Activated B cell treated with CpG ODN at 0.5 μM for 24 hours (primary cell): ENCODE measurements around the gene IL16. TPM values are rescaled to one million over a fixed set of nuclear protein-coding genes. Genes with fewer than 3 reads are reported as not detected.
"Not testable (repeated sequence)": the region's sequence is repeated elsewhere in the genome, so short reads cannot be mapped to it uniquely, and the experiment has no call there.

Source experiments
- ATAC-seq: fragments of 200-7000 bp; cut with Tn5 transposase; one replicate; pipeline ENCODE4 v1.10.0; 2021; ENCODE audit warnings: low read depth, mild to moderate bottlenecking, moderate library complexity
- CTCF ChIA-PET: fragments of 350-600 bp; sonication (Branson Sonifier 250); formaldehyde crosslinking; loops from one replicate; lab custom pipeline; 2021; ENCODE audit warnings: antibody characterized with exemption; lab: Charles Lee
- POLR2A ChIA-PET: fragments of 350-600 bp; sonication (Branson Sonifier 250); formaldehyde crosslinking; loops from one replicate; lab custom pipeline; 2021; ENCODE audit warnings: antibody characterized with exemption; lab: Charles Lee
- DNase-seq: peaks from one replicate; pipeline ENCODE4 v3.0.0; 2022
- H3K27ac Mint-ChIP-seq: one replicate; pipeline ENCODE4 v1.8.0; 2020; ENCODE audit warnings: mixed read lengths
- H3K27me3 Mint-ChIP-seq: one replicate; pipeline ENCODE4 v1.8.0; 2021; ENCODE audit warnings: mixed read lengths
- H3K36me3 Mint-ChIP-seq: one replicate; pipeline ENCODE4 v1.8.0; 2021; ENCODE audit warnings: low read depth, mixed read lengths
- H3K4me1 Mint-ChIP-seq: one replicate; pipeline ENCODE4 v1.8.0; 2021; ENCODE audit warnings: mixed read lengths
- H3K4me3 Mint-ChIP-seq: one replicate; pipeline ENCODE4 v1.8.0; 2020; ENCODE audit warnings: mild to moderate bottlenecking, mixed read lengths
- H3K9me3 Mint-ChIP-seq: one replicate; pipeline ENCODE4 v1.8.0; 2020; ENCODE audit warnings: mixed read lengths
- CTCF ChIP-seq: fragments of 200-600 bp; IDR thresholded peaks from one replicate; pipeline ENCODE4 v1.8.0; 2022; ENCODE audit warnings: antibody characterized with exemption, mild to moderate bottlenecking
- intact Hi-C: fragments of 100-400 bp; cut with micrococcal nuclease; formaldehyde crosslinking; loops from one replicate; pipeline ENCODE4 v1.15.1; 2024
- total RNA-seq: library from RNA; stranded (reverse); gene quantifications from 2 replicates; pipeline ENCODE4 v1.2.3, GENCODE V29; 2022

IL16 gene
- total RNA-seq, 1 donor from 2014 or later: 206 TPM

DNA sequence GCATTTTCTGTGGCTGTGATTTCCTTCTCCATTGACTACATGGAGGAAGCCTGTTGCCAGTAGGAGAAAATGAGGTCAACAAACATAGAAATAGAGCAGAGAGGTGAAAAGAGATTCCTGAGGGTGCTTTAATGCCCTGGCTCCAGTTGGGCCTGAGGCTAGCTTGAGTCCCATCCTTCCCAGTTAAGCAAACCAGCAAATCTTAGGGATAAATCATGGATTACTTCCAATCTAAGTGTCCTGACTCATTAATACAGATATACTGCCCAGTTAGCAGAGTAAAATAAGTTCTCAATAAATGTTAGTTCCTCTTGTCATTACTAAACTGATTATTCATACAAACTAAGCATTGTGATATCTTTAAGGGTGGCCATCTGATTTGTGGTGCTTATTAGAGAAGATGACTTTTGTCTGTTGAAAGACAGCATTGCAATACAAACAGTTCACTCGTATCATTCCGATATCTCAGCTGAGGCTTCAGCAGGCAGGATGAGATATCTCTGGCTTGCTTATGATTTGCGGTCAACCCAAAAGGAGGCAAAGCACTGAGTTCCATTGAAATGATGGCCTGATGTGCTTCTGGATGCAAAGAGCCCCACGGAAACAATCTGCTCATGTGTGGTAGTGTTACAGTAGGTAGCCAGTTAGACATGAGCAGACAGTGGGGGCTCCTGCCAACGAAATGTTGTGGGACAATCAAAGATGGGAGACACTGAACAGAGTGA is 133.8 kb downstream of the IL16 start:
- no peak for DNase-seq
- H3K27me3 Mint-ChIP-seq: no peaks in the 10 kb centered on the region
- CTCF ChIA-PET: interaction anchor here (9.4 kb wide), 1 partner anchor 56 kb away, joined by 158 read pairs; no protein-coding TSS in a partner anchor
- H3K9me3 Mint-ChIP-seq: no peaks in the 10 kb centered on the region
- no peak overlapping the region for H3K4me3 Mint-ChIP-seq
- intact Hi-C loops: no loop called here
- POLR2A ChIA-PET: interaction anchor here (0.8 to 1.2 kb wide), 2 partner anchors 37 to 40 kb away, joined by 3 to 4 read pairs; no protein-coding TSS in a partner anchor
- TF ChIP-seq CTCF: no peak
- no peaks in the 10 kb centered on the region for H3K36me3 Mint-ChIP-seq
- peaks cover 16% of the 10 kb centered on the region for H3K4me1 Mint-ChIP-seq
- no peak for ATAC-seq
- no peak overlapping the region for H3K27ac Mint-ChIP-seq

DNA sequence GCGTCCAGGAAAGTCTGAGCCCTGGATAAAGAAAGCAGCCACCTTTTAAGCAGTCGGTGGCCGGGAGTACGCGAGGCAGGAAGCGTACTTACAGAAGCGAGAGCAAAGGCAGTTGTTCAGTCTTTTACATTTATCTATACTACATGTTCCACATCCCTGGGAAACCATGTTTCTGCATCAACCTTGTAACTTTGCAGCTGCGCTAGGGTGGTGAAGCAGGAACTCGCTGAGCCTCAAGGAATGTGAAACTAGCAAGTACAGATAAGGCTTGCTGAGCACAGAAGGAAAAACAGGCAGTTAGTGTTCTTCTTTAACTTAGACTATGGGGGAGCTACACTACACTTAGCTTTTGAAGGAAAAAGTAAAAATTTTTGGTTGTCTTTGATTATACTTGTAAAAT is 134.5 kb downstream of the IL16 start:
- H3K27ac Mint-ChIP-seq, H3K27me3 Mint-ChIP-seq, intact Hi-C loops, H3K36me3 Mint-ChIP-seq, ATAC-seq, H3K9me3 Mint-ChIP-seq, DNase-seq: not testable (repeated sequence)
- Mint-ChIP-seq H3K4me1 (peaks cover 16% of the 10 kb centered on the region), H3K4me3 (peak overlapping the region; percentile 32)
- ChIA-PET CTCF (interaction anchor here (9.4 kb wide), 1 partner anchor 57 kb away, joined by 158 read pairs; no protein-coding TSS in a partner anchor), POLR2A (interaction anchor here (1.2 to 1.3 kb wide), 2 partner anchors 30 to 41 kb away, joined by 3 read pairs; no protein-coding TSS in a partner anchor)

DNA sequence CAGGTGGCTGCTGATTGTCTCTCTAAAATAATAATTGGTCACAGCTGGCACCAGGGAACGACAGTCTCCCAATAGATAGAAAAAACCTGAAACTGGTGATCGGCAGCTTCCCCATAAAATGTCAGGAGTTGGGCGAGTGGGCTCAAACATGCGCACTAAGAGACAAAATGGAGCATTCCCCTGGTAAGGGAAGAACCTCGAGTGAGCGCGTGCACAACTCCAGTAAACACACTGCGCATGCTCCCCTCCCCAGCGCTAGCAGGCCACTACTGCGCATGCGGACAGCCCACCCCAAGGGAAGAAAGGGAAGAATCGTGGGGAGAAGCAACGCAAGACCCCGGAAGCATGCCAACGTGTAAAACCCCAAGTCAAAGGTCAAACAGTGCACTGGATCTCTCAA is 134.9 kb downstream of the IL16 start:
- DNase-seq: no peak
- intact Hi-C loops: no loop called here
- H3K4me3 Mint-ChIP-seq: no peak overlapping the region
- no peak for TF ChIP-seq CTCF
- POLR2A ChIA-PET: interaction anchor here (1.2 to 1.9 kb wide), 3 partner anchors 27 to 41 kb away, joined by 3 to 6 read pairs (median 3); no protein-coding TSS in a partner anchor
- CTCF ChIA-PET: interaction anchor here (9.4 kb wide), 1 partner anchor 57 kb away, joined by 158 read pairs; no protein-coding TSS in a partner anchor
- ATAC-seq: no peak
- H3K9me3 Mint-ChIP-seq: no peaks in the 10 kb centered on the region
- H3K4me1 Mint-ChIP-seq: peaks cover 20% of the 10 kb centered on the region
- no peaks in the 10 kb centered on the region for H3K36me3 Mint-ChIP-seq
- no peaks in the 10 kb centered on the region for H3K27me3 Mint-ChIP-seq
- no peak overlapping the region for H3K27ac Mint-ChIP-seq

- no peak overlapping the region for H3K4me3 Mint-ChIP-seq
- DNase-seq: no peak
- POLR2A ChIA-PET: interaction anchor here (1.3 to 1.9 kb wide), 2 partner anchors 28 to 31 kb away, joined by 3 to 6 read pairs; no protein-coding TSS in a partner anchor
These were observed 135.6 kb downstream of the IL16 start for GRCh38 chr15:81332326-81332725.

DNA sequence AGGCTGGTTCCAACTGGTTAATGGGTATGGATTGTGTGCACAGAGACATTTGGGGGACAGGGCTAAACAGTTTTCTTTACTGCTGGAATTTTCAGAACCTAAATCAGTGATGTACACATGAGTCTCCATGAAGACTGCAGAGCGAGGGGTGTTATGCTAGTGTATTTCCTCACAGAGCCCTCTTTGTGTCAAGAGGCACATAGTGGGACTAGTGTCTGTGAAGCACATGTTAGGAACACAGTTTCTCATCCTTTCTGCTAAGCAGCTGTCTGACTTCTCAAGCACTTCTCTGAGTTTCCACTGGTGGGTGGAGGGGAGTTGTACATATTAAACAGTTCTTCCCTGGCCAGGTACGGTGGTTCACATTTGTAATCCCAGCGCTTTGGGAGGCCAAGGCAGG is 136.7 kb downstream of the IL16 start:
- H3K27ac Mint-ChIP-seq: no peak overlapping the region
- no peak overlapping the region for H3K4me3 Mint-ChIP-seq
- no peaks in the 10 kb centered on the region for H3K36me3 Mint-ChIP-seq
- CTCF ChIA-PET: interaction anchor here (0.7 to 9.4 kb wide), 6 partner anchors 9 to 1729 kb away, joined by 3 to 158 read pairs (median 4); no protein-coding TSS in a partner anchor
- peaks cover 22% of the 10 kb centered on the region for H3K4me1 Mint-ChIP-seq
- ATAC-seq (no peak), DNase-seq (no peak)
- POLR2A ChIA-PET: interaction anchor here (0.7 to 1.9 kb wide), 3 partner anchors 29 to 42 kb away, joined by 4 to 6 read pairs (median 5); no protein-coding TSS in a partner anchor
- H3K9me3 Mint-ChIP-seq: no peaks in the 10 kb centered on the region
- intact Hi-C loops: no loop called here
- TF ChIP-seq CTCF: no peak
- H3K27me3 Mint-ChIP-seq: no peaks in the 10 kb centered on the region

More at GRCh38 chr15:81332326-81332725, 135.6 kb downstream of the IL16 start:
- Mint-ChIP-seq H3K27ac (no peak overlapping the region), H3K9me3 (no peaks in the 10 kb centered on the region), H3K36me3 (no peaks in the 10 kb centered on the region), H3K27me3 (no peaks in the 10 kb centered on the region), H3K4me1 (peaks cover 22% of the 10 kb centered on the region)
- ATAC-seq: no peak
- CTCF ChIA-PET: interaction anchor here (0.7 to 9.4 kb wide), 3 partner anchors 30 to 66 kb away, joined by 4 to 158 read pairs (median 4); no protein-coding TSS in a partner anchor
- TF ChIP-seq CTCF: no peak
- intact Hi-C loops: no loop called here
